Heart left ventricle (tissue), 16 donors: ENCODE data around the gene DOHH. TPM values are rescaled to one million over a fixed set of nuclear protein-coding genes. Genes with fewer than 3 reads are reported as not detected.
"Not testable (repeated sequence)": the region's sequence is repeated elsewhere in the genome, so short reads cannot be mapped to it uniquely, and the experiment has no call there.

ENCODE experiments used
- ATAC-seq, 4 donors: fragments of 200-7000 bp; cut with Tn5 transposase; one replicate each; pipeline ENCODE4 v1.9.1; 2020 to 2022; ENCODE audit warnings: moderate library complexity in 4 of 4, mild to moderate bottlenecking in 3 of 4, moderate number of reproducible peaks in 1 of 4
- DNase-seq, 5 donors: peaks; one replicate each; pipeline ENCODE4 v3.0.0-alpha.2; 2020
- H3K27ac ChIP-seq, 12 donors: fragments of 200-600 bp; sonication (generic) in 4 of 12; one replicate each; pipeline versions ENCODE4 v1.5.0 to v1.8.0; 2016 to 2022; ENCODE audit warnings: mild to moderate bottlenecking in 2 of 12
- H3K27me3 ChIP-seq, 9 donors: fragments of 200-600 bp; sonication (generic) in 2 of 9; one replicate each; pipeline versions ENCODE4 v1.5.1 to v1.8.0; 2016 to 2022; ENCODE audit warnings: mild to moderate bottlenecking in 3 of 9
- H3K36me3 ChIP-seq, 9 donors: fragments of 200-600 bp; sonication (generic) in 2 of 9; one replicate each; pipeline versions ENCODE4 v1.5.0 to v1.8.0; 2018 to 2022; ENCODE audit warnings: mild to moderate bottlenecking in 2 of 9
- H3K4me1 ChIP-seq, 12 donors: fragments of 200-600 bp; sonication (generic) in 4 of 12; one replicate each; pipeline versions ENCODE4 v1.5.0 to v1.8.0; 2016 to 2022; ENCODE audit warnings: mild to moderate bottlenecking in 3 of 12
- H3K4me3 ChIP-seq, 12 donors: fragments of 200-600 bp; sonication (generic) in 4 of 12; one replicate each; pipeline versions ENCODE4 v1.5.0 to v1.8.0; 2017 to 2022; ENCODE audit warnings: mild to moderate bottlenecking in 9 of 12, moderate library complexity in 4 of 12
- H3K9me3 ChIP-seq, 12 donors: fragments of 200-600 bp; sonication (generic) in 4 of 12; one replicate each; pipeline versions ENCODE4 v1.5.0 to v1.8.0; 2016 to 2022; ENCODE audit warnings: mild to moderate bottlenecking in 1 of 12
- CTCF ChIP-seq, 12 donors: fragments of 200-600 bp; sonication (generic) in 4 of 12; IDR thresholded peaks; one replicate each; pipeline versions ENCODE4 v1.5.0 to v1.8.0; 2018 to 2022; ENCODE audit warnings: antibody characterized with exemption in 12 of 12, mild to moderate bottlenecking in 5 of 12
- POLR2A ChIP-seq, 2 donors: fragments of 450-650 bp; IDR thresholded peaks; one replicate each; pipeline ENCODE4 v1.6.1; 2017; ENCODE audit warnings: antibody characterized with exemption in 2 of 2, mild to moderate bottlenecking in 2 of 2, moderate library complexity in 2 of 2
- WGBS, 4 donors: extraction: QIAGEN DNeasy Blood & Tissue Kit in 2 of 4; methylation state at CpG; one replicate each; pipeline versions ENCODE4 v1.1.5 to v1.1.7; 2013 to 2018; 5-methylcytosine and 5-hydroxymethylcytosine counted together
- intact Hi-C, 10 donors: fragments of 100-400 bp; cut with DNase I; formaldehyde crosslinking; loops; one replicate each; pipeline versions ENCODE4 v1.11.1 to v1.14.2; 2022
- polyA plus RNA-seq, 2 donors: library from polyadenylated mRNA; stranded (reverse); fragments of 200-250 nt; gene quantifications; one replicate each; pipeline ENCODE4 v1.2.3, GENCODE V29; 2013
- total RNA-seq, 9 donors: library from RNA; depleted of rRNA in 2 of 9; stranded (reverse); fragments of >200 nt in 2 of 9; fragmentation: NEBNext Ultra II Directional in 3 of 9; extraction: Animal tissue kit (Norgen Biotek cat#: 25700) in 3 of 9; gene quantifications; one replicate each; pipeline versions ENCODE4 v1.1.0 to v1.2.4, GENCODE V29; 2016 to 2023
- donor health status: ischemic (EF 13 %, LVEDD 7.1; RV severe dilation, severe dysfunction).
- donor health status: healthy with polysubstance abuse.
- donor health status: DM: no; HTN: yes; CAD: no.
- donor health status: DM: no; HTN: no; CAD: no.
- donor health status: ischemic (EF 25% LVEDD 6.9; RV normal size, moderate dysfunction).
- donor health status: ischemic (EF 25% LVEDD 5.7; RV mildly dilated, moderate dysfunction).
- donor health status: healthy.
- donor health status: DM: yes; HTN: yes; CAD: no.
- donor health status: ischemic (EF 35%, LVEDD 5.7; RV mildly dilated, moderate dysfunction).
- donor health status: nonischemic (EF 11% LVEDD 7.7; RV severe dilation, severe dysfunction).
- donor health status: DM: yes; HTN: yes; CAD: no.
- donor health status: PGD.
- donor health status: ischemic (EF 29% LVEDD 5.4; RV normal size, mild dysfunction).
- donor health status: nonischemic (EF 23%, LVEDD 6.1; RV moderate dilation, normal function).

DOHH gene
- total and polyA plus RNA-seq, 11 donors = 7.4 to 34.3 (median 12.2) TPM

DNA sequence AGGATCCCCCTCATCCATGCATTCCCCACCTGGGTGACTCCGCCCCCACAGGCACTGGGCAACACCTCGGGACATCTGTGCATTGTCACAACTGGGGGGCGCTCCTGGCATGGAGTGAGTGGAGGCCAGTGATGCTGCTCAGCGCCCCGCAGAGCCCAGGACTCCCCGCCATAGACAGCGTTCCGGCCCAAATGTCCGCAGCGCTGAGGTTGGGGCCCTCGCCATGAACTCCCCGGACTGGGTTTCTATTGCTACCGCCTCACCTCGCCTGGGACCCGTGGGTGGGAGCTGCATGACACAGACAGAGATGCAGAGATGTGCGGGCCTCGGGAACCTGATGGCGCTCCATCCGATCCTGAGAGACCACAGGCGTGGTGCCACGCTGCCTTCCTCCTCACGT, 10.3 kb upstream of the DOHH start:
- Histone ChIP-seq H3K4me3 (no peak overlapping the region), H3K27me3 (no peaks in the 10 kb centered on the region), H3K36me3 (peaks cover 0 to 24% (median 2%) of the 10 kb centered on the region in 9 donors), H3K27ac (no peak overlapping the region), H3K4me1 (peaks cover 0 to 66% (median 23%) of the 10 kb centered on the region in 12 donors), H3K9me3 (no peaks in the 10 kb centered on the region)
- ATAC-seq (no peak), DNase-seq (no peak)
- TF ChIP-seq CTCF (IDR thresholded peaks at IDR 0.05) (no peak), POLR2A (IDR thresholded peaks at IDR 0.05) (no peak)
- 85 to 92% (median 91%) methylated on average over 10 to 22 of the region's 22 CpGs for WGBS, 4 donors
- intact Hi-C loops = no loop called here

- H3K27ac ChIP-seq = no peak overlapping the region
- TF ChIP-seq POLR2A (IDR thresholded peaks at IDR 0.05) = no peak
- TF ChIP-seq CTCF (IDR thresholded peaks at IDR 0.05) = no peak
- peaks cover 0 to 24% (median 2%) of the 10 kb centered on the region in 9 donors for H3K36me3 ChIP-seq
- DNase-seq (no peak), ATAC-seq (no peak)
- no peak overlapping the region for H3K4me3 ChIP-seq
- no peaks in the 10 kb centered on the region for H3K9me3 ChIP-seq
- intact Hi-C loops = no loop called here
- peaks cover 4 to 70% (median 25%) of the 10 kb centered on the region in 12 donors for H3K4me1 ChIP-seq
- 88 to 91% (median 88%) methylated on average over 12 to 15 of the region's 15 CpGs for WGBS, 4 donors
- no peaks in the 10 kb centered on the region for H3K27me3 ChIP-seq
Observed at GRCh38 chr19:3509566-3509989, 9.1 kb upstream of the DOHH start.

GRCh38 chr19:3508771-3509535, 8.5 kb upstream of the DOHH start:
- 84 to 88% (median 84%) methylated on average over 22 to 23 of the region's 23 CpGs for WGBS, 4 donors
- Histone ChIP-seq H3K27ac (no peak overlapping the region), H3K9me3 (no peaks in the 10 kb centered on the region), H3K4me3 (no peak overlapping the region), H3K27me3 (no peaks in the 10 kb centered on the region), H3K4me1 (peaks cover 4 to 66% (median 25%) of the 10 kb centered on the region in 12 donors), H3K36me3 (peaks cover 0 to 24% (median 2%) of the 10 kb centered on the region in 9 donors)
- intact Hi-C loops = no loop called here
- DNase-seq (no peak), ATAC-seq (no peak)
- no peak for TF ChIP-seq POLR2A (IDR thresholded peaks at IDR 0.05)
- no peak for TF ChIP-seq CTCF (IDR thresholded peaks at IDR 0.05)

- WGBS, 4 donors = 94 to 97% (median 96%) methylated on average over 18 of the region's 18 CpGs
- DNase-seq, H3K9me3 ChIP-seq, H3K27ac ChIP-seq, H3K27me3 ChIP-seq, intact Hi-C loops, ATAC-seq: not testable (repeated sequence)
- Histone ChIP-seq H3K36me3 (peaks cover 0 to 24% (median 2%) of the 10 kb centered on the region in 9 donors), H3K4me3 (peak overlapping the region in 1 of 12 donors; percentile 93), H3K4me1 (peaks cover 4 to 61% (median 21%) of the 10 kb centered on the region in 12 donors)
Observed at GRCh38 chr19:3508121-3508661, 7.7 kb upstream of the DOHH start.
